ENCODE results near the gene SLC25A13.
"Not testable (repeated sequence)": the region's sequence is repeated elsewhere in the genome, so short reads cannot be mapped to it uniquely, and the experiment has no call there.

The SLC25A13 gene

GRCh38 chr7:96321031-96321657 is 754 bp downstream of the SLC25A13 start:
- DNase-seq, result no peak

GRCh38 chr7:96320442-96320841 is 1.5 kb downstream of the SLC25A13 start:
- DNase-seq, result no peak

DNA sequence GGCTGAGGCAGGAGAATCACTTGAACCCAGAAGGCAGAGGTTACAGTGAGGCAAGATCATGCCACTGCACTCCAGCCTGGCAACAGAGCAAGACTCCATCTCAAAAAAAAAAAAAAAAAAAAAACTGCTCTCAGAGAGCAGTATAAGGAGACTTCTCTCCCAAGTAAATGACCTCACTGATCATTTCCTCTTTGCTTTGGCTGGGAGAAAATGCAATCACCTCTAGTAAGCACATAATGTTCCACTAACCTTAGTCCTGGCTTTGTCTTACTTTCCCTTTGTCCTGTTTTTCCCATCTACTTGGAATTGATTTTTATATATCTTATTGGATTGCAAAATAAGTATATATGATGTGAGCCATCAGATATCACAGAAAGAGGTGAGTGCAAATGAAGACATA is 2.5 kb downstream of the SLC25A13 start:
- DNase-seq, result no peak

- DNase-seq, result no peak
Measured at GRCh38 chr7:96316949-96317348, 4.9 kb downstream of the SLC25A13 start.

- DNase-seq, result no peak
Measured at GRCh38 chr7:96315125-96315512, 6.8 kb downstream of the SLC25A13 start.

DNA sequence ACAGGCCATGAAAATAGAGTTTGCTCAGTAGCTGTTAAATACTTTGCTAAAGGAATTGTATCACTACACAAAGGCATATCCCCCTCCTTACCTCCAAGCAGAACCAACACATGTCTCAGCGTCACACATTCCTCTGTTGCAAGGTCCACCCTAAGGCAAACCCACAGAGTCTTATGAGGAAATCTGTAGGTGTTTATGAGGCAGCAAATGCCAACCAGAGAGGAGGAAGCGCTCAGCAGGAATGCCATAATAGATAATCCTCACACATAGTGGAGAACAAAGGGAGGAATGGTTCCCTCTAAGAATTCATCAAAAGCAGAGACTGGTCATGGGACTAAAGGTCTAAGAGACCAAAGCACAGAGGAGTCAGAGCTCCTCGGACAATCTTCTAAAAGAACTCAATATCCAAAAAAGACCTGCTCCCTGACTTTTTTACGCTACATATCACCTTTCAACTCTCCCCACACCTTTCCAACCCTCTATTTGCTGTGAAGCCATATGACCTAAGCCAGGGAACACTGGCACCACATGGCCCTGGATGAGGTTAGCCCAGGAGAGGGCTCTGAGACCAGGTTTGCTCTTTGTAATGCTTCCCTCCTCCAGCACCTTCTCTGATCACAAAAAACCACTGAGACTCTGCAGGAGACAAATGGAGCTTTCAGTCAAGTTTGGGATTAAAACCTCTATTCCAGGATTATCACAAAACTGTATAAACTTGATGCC is 7.3 kb downstream of the SLC25A13 start:
- no peak for DNase-seq

- no peak for DNase-seq
Measured at GRCh38 chr7:96313940-96314339, 8.0 kb downstream of the SLC25A13 start.

DNA sequence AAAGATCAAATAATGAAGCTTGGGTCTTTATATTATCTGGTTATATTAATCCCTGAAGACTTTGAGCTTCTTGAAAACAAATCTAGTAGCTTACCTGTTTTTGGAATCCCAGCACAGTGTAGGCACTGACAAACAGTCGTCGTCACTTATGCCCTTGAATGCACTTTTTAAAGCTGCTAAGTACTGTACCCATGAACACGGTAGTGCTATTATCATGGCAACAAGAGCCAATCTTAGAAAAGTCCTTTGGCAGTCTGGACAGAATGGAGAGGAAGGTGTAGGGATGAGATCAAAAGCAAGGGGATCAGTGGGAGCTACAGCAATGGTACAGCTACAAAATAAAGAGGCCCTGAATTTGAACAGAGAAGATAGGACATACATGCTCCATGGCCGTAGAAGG is 9.4 kb downstream of the SLC25A13 start:
- DNase-seq, result no peak

- DNase-seq, result peak; percentile 23
Measured at GRCh38 chr7:96311967-96312366, 9.9 kb downstream of the SLC25A13 start.

- DNase-seq, result no peak
Measured at GRCh38 chr7:96310110-96310509, 11.8 kb downstream of the SLC25A13 start.

DNA sequence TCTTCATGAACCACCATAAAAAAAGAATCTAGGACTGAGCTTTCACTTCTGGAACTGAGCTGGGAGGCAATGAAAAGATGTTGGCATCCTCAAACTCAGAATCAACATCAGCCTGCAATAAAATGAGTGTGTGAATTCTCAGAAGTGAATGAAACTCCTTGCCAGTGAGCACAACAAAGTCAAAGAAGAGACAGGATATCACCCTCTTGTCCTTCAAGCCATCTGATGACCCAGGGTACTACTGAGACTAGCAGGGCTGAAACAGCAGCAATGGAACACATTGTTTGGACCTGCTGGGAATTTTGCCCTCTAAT is 13.0 kb downstream of the SLC25A13 start:
- DNase-seq, result no peak

- DNase-seq, result no peak
Measured at GRCh38 chr7:96308253-96308949, 13.5 kb downstream of the SLC25A13 start.

DNA sequence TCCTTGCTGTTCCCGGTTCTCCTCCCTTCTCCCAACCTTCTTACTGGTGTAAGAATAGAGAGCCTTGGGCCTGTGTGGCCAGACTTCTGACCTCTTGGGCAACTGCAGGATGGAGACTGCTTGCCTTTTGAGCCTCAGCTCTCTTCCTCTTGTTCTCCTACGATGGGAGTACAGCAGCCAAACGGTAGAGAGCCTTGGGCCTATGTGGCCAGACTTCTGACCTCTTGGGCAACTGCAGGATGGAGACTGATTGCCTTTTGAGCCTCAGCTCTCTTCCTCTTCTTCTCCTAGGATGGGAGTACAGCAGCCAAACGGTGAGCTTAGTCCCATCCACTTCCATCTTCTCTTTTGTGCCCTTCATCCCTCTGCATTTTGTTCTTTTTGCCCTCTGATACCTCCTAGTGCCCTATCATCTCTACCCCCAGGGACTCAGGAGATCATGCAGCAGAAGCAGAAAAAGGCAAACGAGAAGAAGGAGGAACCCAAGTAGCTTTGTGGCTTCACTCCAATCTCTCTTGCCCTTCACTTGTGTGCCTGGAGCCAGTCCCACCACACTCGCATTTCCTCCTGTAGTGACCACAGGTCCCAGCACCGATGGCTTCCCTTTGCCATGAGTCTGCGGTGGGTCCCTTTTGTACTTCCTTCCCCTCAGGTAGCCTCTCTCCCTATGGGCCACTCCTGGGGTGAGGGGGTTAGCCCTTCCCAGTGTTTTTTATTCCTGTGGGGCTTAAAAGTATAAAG is 15.3 kb downstream of the SLC25A13 start:
- no peak for DNase-seq

DNA sequence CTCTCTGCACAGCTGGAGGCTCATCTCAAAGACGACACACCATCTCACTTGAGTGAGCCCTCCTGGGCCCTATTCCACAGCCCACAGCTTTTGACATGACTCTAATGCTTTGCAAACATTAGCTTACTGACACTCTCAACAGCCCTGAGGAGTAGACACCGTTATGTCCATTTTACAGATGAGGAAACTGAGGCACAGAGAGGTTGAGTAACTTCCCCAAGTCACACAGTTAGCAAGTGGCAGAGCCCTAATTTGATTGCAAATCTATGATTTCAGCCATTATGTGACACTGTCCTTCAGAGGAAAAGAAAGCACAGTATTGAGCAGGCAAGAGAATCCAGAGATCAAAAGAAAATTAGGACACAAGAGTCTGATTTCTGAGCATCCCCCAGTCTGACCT is 16.0 kb downstream of the SLC25A13 start:
- DNase-seq, result no peak

- no peak for DNase-seq
Measured at GRCh38 chr7:96304573-96304972, 17.3 kb downstream of the SLC25A13 start.

- no peak for DNase-seq
Measured at GRCh38 chr7:96303686-96304443, 18.0 kb downstream of the SLC25A13 start.

GRCh38 chr7:96303105-96303685 is 18.7 kb downstream of the SLC25A13 start:
- no peak for DNase-seq

GRCh38 chr7:96300986-96301385 is 20.9 kb downstream of the SLC25A13 start:
- no peak for DNase-seq

GRCh38 chr7:96300502-96300901 is 21.4 kb downstream of the SLC25A13 start:
- DNase-seq, result no peak

GRCh38 chr7:96299496-96299895 is 22.4 kb downstream of the SLC25A13 start:
- DNase-seq, result no peak

DNA sequence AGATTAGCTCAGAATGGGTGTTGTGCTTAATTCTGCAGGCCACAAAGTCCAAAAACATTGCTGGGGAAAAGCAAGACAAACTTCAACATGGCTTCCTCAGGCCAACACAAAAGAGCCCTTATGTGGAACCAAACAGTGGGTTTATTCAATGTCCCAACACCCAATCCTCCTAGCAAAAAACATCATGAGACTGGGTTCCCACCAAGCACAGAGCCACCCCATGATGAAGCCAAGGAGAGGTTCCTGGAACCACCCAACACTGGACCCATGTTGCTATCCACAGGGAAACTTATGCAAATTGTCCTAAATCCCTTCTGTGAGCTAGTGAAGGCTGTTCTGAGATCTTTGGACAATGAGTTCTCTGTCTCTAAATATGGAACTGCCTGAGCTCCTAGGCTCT is 24.0 kb downstream of the SLC25A13 start:
- DNase-seq, result no peak

GRCh38 chr7:96297446-96297845 is 24.5 kb downstream of the SLC25A13 start:
- not testable (repeated sequence) for DNase-seq

DNA sequence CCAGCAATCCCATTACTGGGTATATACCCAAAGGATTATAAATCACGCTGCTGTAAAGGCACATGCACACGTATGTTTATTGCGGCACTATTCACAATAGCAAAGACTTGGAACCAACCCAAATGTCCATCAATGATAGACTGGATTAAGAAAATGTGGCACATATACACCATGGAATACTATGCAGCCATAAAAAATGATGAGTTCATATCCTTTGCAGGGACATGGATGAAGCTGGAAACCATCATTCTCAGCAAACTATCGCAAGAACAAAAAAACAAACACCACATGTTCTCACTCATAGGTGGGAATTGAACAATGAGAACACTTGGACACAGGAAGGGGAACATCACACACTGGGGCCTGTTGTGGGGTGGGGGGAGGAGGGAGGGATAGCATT is 28.0 kb downstream of the SLC25A13 start:
- not testable (repeated sequence) for DNase-seq

Data from NCI-H1436 treated with DMSO at 0.1 percent for 48 hours (cell line).